ENCODE results near the gene SLCO1C1. TPM values are rescaled to one million over a fixed set of nuclear protein-coding genes. Genes with fewer than 3 reads are reported as not detected.
A peak's percentile ranks its signal among the peaks of the same experiment; 100 is the strongest.
"Not testable (repeated sequence)": the region's sequence is repeated elsewhere in the genome, so short reads cannot be mapped to it uniquely, and the experiment has no call there.

The SLCO1C1 gene
- polyA plus RNA-seq (2014; cell fraction: cytosol; rRNA removed): not detected in 2 replicates
- not detected in 2 replicates for polyA plus RNA-seq (2014; cell fraction: nucleus; rRNA removed)

- no peak for DNase-seq (ENCODE audit: low spot score)
These were observed at the start of gene SLCO1C1 for GRCh38 chr12:20695232-20695631. SLCO1C1 (plus strand) TSS chr12:20695332; CDS start chr12:20699577, 4,245 bp downstream.

DNA sequence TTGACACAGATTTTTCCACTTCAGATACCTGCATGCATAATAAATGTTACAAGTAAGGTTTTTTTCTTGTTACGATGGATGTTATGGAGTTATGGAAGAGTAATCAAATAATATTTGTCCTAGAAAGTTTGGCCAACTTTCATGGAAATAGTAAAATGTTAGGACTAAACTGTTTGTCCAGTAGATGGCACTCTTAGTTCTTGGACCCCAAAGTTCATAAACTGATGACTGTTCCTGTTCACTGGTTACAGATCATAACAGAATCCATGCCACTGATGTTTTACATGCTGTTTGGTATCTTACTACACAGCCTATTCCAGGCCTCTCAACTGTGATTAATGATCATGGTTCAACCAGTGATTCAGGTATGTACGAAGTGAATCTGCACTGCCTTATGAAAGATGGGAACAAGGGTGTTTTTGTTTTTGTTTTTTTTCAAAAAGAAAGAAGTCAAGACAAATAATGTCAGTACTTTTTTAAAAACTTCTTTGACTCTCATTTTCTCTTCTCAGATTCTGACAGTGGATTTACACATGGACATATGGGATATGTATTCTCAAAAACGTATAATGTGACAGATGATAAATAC lies 48.8 kb upstream of the SLCO1C1 start:
- DNase-seq (ENCODE audit: low spot score): peak; percentile 56

- DNase-seq (ENCODE audit: low spot score): no peak
These were observed 41.3 kb upstream of the SLCO1C1 start for GRCh38 chr12:20653871-20654270.

- DNase-seq (ENCODE audit: low spot score): no peak
These were observed 38.5 kb upstream of the SLCO1C1 start for GRCh38 chr12:20656600-20656999.

- DNase-seq (ENCODE audit: low spot score): no peak
These were observed 37.6 kb upstream of the SLCO1C1 start for GRCh38 chr12:20657496-20657895.

GRCh38 chr12:20681334-20681733 lies 13.8 kb upstream of the SLCO1C1 start:
- DNase-seq (ENCODE audit: low spot score): no peak

DNA sequence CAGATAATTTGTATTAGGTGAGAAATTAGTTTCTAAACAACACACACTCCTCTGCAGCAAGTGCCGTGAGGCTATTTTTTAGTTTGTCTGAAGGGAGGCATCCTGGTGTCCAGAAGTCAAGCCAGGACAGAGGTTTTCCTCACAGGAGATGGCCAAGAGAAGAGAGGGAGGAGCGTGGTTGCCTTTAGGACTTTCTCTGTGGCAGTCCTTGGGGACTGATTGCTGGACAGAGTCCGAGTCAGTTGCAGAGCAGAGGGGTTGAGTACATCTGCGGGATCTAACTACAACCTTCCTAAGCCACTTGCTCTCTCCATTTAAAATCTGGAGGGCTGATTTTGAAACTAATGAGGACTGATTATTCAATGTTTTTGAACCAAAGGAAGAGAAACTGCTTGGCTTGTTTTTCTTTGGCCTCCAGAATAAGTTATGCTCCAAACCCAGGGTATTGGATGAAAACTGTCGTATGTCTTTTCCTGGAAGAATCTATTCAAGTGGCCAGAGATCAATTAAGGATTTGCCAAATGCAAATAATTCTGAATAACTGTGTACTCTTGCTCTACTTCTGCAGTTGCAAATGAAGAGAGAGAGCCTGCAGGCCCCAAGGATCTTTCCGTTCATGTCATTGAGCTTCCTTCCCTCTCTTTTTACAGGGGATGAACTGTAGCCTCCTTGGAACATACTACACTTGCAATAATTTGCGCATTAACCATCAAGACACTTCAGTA lies 1.2 kb downstream of the SLCO1C1 start:
- no peak for DNase-seq (ENCODE audit: low spot score)

- DNase-seq (ENCODE audit: low spot score): no peak
These were observed 6.0 kb downstream of the SLCO1C1 start for GRCh38 chr12:20701106-20701505.

DNA sequence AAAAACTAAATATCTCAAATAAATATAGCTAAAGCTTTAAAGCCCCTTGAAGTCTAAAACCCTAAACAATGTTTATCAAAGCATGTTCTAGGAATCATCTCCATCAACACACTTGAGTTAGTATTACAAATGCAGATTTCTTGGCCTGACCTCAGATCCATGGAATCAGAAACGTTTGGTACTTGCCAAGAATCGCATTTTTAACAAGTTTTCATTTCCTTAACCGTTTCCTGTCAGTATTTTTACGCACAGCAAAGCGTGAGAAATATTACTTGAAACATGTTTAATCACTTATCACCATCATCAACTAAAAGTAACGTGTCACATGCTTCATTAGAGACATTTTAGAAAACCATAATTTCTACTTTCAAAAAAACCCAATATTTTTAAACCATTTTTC lies 9.7 kb downstream of the SLCO1C1 start:
- no peak for DNase-seq (ENCODE audit: low spot score)

GRCh38 chr12:20711846-20712245 lies 16.7 kb downstream of the SLCO1C1 start:
- no peak for DNase-seq (ENCODE audit: low spot score)

GRCh38 chr12:20716037-20716436 lies 20.9 kb downstream of the SLCO1C1 start:
- DNase-seq (ENCODE audit: low spot score): no peak

GRCh38 chr12:20716985-20717384 lies 21.9 kb downstream of the SLCO1C1 start:
- no peak for DNase-seq (ENCODE audit: low spot score)

- no peak for DNase-seq (ENCODE audit: low spot score)
These were observed 23.2 kb downstream of the SLCO1C1 start for GRCh38 chr12:20718294-20718693.

DNA sequence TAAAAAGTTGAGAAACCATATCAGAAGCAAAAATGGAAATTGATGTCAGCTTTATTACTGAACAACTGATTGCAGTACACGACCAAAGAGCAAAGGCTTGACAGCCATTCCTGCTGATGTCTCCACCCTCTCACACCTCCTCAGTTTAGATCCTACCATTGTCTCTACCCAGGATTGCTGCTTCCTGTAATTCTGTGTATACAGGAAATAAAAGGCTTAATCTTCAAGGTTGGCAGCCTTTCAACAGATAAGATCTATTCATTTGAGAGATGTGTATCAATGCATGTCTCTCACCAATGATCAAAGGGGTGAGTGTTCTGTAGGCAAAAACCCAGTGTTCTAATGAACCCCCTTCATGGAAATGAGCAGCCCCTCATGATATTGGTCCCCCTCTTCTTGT lies 27.0 kb downstream of the SLCO1C1 start:
- no peak for DNase-seq (ENCODE audit: low spot score)

DNA sequence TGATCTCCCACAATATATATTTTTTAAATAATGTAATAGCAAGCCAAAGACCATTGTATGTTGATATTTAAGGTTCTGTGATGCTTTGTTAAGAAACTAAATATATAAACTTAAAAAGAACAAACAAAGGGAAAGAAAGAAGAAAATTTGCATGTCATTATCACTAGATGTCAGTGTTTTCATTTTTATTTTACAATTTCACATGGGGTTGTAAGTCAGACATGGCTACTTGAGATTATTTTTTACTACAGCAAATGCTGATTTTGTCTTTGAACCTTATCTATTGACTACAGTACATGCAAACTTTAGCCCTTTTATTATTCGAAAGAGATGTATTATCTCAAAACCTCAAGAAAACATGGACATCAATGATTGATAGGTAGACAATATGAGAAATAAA lies 36.1 kb downstream of the SLCO1C1 start:
- DNase-seq (ENCODE audit: low spot score): no peak

DNA sequence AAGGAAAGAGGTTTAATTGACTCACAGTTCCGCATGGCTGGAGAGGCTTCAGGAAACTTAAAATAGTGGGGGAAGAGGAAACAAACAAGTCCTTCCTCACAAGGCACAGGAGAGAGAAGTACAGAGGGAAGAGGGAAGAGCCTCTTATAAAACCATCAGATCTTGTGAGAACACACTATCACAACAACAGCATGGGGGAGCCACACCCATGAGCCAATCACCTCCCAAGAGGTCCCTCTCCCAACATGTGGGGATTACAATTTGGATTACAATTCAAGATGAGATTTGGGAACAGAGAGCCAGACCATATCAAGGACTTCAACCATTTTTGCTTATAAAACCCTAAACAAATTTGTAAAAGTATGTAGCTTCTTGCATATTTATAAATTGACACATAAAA lies 45.8 kb downstream of the SLCO1C1 start:
- DNase-seq (ENCODE audit: low spot score): no peak

GRCh38 chr12:20748198-20748597 lies 53.1 kb downstream of the SLCO1C1 start:
- DNase-seq (ENCODE audit: low spot score): no peak

DNA sequence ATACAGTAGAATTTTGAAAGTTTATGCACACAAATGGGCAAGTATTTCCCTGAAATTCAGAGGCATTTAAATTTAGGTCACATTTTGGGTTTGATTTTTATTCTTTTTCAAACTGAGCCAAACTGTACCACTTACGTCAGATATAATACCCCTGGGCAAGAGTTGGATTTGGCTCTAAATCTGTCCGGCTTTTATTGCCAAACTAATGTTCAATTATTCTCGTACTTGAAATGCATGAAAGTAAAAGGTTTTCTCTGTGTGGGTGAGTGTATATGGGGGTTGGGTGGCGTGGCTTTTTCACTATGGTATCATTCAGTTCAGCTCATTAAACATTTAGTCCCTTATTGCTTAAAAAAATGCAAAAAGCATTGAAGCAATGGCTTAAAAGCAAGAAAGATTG lies 55.9 kb downstream of the SLCO1C1 start:
- no peak for DNase-seq (ENCODE audit: low spot score)

GRCh38 chr12:20777420-20777819 lies 82.3 kb downstream of the SLCO1C1 start:
- DNase-seq (ENCODE audit: low spot score): no peak

- no peak for DNase-seq (ENCODE audit: low spot score)
These were observed 83.8 kb downstream of the SLCO1C1 start for GRCh38 chr12:20778969-20779368.

GRCh38 chr12:20779971-20780370 lies 84.8 kb downstream of the SLCO1C1 start:
- DNase-seq (ENCODE audit: low spot score): not testable (repeated sequence)

GRCh38 chr12:20783796-20784357 lies 88.7 kb downstream of the SLCO1C1 start:
- not testable (repeated sequence) for DNase-seq (ENCODE audit: low spot score)

GRCh38 chr12:20792971-20793370 lies 97.8 kb downstream of the SLCO1C1 start:
- no peak for DNase-seq (ENCODE audit: low spot score)
